H9 (cell line): ENCODE measurements around the gene RPL38. TPM values are rescaled to one million over a fixed set of nuclear protein-coding genes. Genes with fewer than 3 reads are reported as not detected.

Experiments
- DNase-seq: peaks from one replicate; pipeline ENCODE4 v3.0.0-alpha.2; 2017
- H2AFZ ChIP-seq: one replicate; pipeline ENCODE4 v1.6.1; 2013; ENCODE audit warnings: mild to moderate bottlenecking, low read length, control low read depth, moderate library complexity
- H2AK5ac ChIP-seq: 2 replicates; pipeline ENCODE4 v1.6.1; 2013; ENCODE audit warnings: low read length, control low read depth, mixed read lengths; ENCODE audit not compliant: insufficient read length
- H2BK120ac ChIP-seq: one replicate; pipeline ENCODE4 v1.6.1; 2013; ENCODE audit warnings: low read depth, mild to moderate bottlenecking, low read length, control low read depth, inconsistent platforms; ENCODE audit not compliant: poor library complexity, severe bottlenecking
- H2BK12ac ChIP-seq: 2 replicates; pipeline ENCODE4 v1.6.1; 2013; ENCODE audit warnings: low read length, control low read depth, mixed read lengths, low read depth; ENCODE audit not compliant: insufficient read length
- H2BK15ac ChIP-seq: 2 replicates; pipeline ENCODE4 v1.6.1; 2013; ENCODE audit warnings: low read depth, low read length, control low read depth
- H2BK20ac ChIP-seq: one replicate; pipeline ENCODE4 v1.6.1; 2013; ENCODE audit warnings: low read depth, mild to moderate bottlenecking, low read length, control low read depth, inconsistent platforms; ENCODE audit not compliant: poor library complexity, severe bottlenecking
- H2BK5ac ChIP-seq: 2 replicates; pipeline ENCODE4 v1.6.1; 2013; ENCODE audit warnings: low read length, control low read depth, mixed read lengths; ENCODE audit not compliant: insufficient read length
- H3K14ac ChIP-seq: 2 replicates; pipeline ENCODE4 v1.6.1; 2013; ENCODE audit warnings: low read length, control low read depth; ENCODE audit not compliant: insufficient read depth
- H3K18ac ChIP-seq: 2 replicates; pipeline ENCODE4 v1.6.1; 2013; ENCODE audit warnings: low read depth, mild to moderate bottlenecking, mixed read lengths, low read length, control low read depth; ENCODE audit not compliant: insufficient read length
- H3K23ac ChIP-seq: 2 replicates; pipeline ENCODE4 v1.6.1; 2013; ENCODE audit warnings: low read length, control low read depth, mixed read lengths, low read depth; ENCODE audit not compliant: insufficient read length
- H3K23me2 ChIP-seq: 2 replicates; pipeline ENCODE4 v1.6.1; 2013; ENCODE audit warnings: low read depth, mild to moderate bottlenecking, mixed read lengths, low read length, control low read depth; ENCODE audit not compliant: insufficient read length, poor library complexity, severe bottlenecking
- H3K27ac ChIP-seq: 2 replicates; pipeline ENCODE4 v1.5.1; 2013; ENCODE audit warnings: low read length, control low read depth, mixed read lengths, low read depth; ENCODE audit not compliant: insufficient read length
- H3K27me3 ChIP-seq: 2 replicates; pipeline ENCODE4 v1.6.1; 2013; ENCODE audit warnings: low read length, control low read depth, inconsistent platforms; ENCODE audit not compliant: insufficient read depth
- H3K4ac ChIP-seq: 2 replicates; pipeline ENCODE4 v1.6.1; 2013; ENCODE audit warnings: low read depth, mild to moderate bottlenecking, control low read depth, inconsistent platforms, low read length, moderate library complexity
- H3K4me1 ChIP-seq: 2 replicates; pipeline ENCODE4 v1.6.1; 2013; ENCODE audit warnings: low read length, control low read depth, inconsistent platforms; ENCODE audit not compliant: insufficient read depth
- H3K4me2 ChIP-seq: 2 replicates; pipeline ENCODE4 v1.6.1; 2013; ENCODE audit warnings: low read length, control low read depth, mixed read lengths; ENCODE audit not compliant: insufficient read length, insufficient read depth
- H3K56ac ChIP-seq: 2 replicates; pipeline ENCODE4 v1.6.1; 2013; ENCODE audit warnings: low read depth, mild to moderate bottlenecking, mixed read lengths, low read length, control low read depth; ENCODE audit not compliant: insufficient read length
- H3K79me1 ChIP-seq: 2 replicates; pipeline ENCODE4 v1.6.1; 2013; ENCODE audit warnings: low read depth, mild to moderate bottlenecking, moderate library complexity, low read length, control low read depth, inconsistent platforms; ENCODE audit not compliant: insufficient read depth, poor library complexity, severe bottlenecking
- H3K79me2 ChIP-seq: 2 replicates; pipeline ENCODE4 v1.6.1; 2013; ENCODE audit warnings: low read length, control low read depth, inconsistent platforms; ENCODE audit not compliant: insufficient read depth
- H3K9ac ChIP-seq: 2 replicates; pipeline ENCODE4 v1.6.1; 2013; ENCODE audit warnings: low read length, control low read depth, mixed read lengths; ENCODE audit not compliant: insufficient read length; ENCODE audit errors: extremely low read depth
- H3K9me3 ChIP-seq: one replicate; pipeline ENCODE4 v1.6.1; 2013; ENCODE audit warnings: low read depth, low read length, inconsistent platforms; ENCODE audit not compliant: control insufficient read depth
- H3T11ph ChIP-seq: one replicate; pipeline ENCODE4 v1.6.1; 2013; ENCODE audit warnings: mild to moderate bottlenecking, low read length, control low read depth, inconsistent platforms
- H4K20me1 ChIP-seq: one replicate; pipeline ENCODE4 v1.6.1; 2013; ENCODE audit not compliant: control insufficient read depth, insufficient read length, insufficient read depth
- H4K5ac ChIP-seq: 2 replicates; pipeline ENCODE4 v1.6.1; 2013; ENCODE audit warnings: low read depth, mild to moderate bottlenecking, mixed read lengths, low read length, control low read depth; ENCODE audit not compliant: insufficient read length
- H4K8ac ChIP-seq: replicated peaks from 2 replicates; pipeline ENCODE4 v1.6.1; 2013; ENCODE audit warnings: low read length, control low read depth, mixed read lengths, low read depth; ENCODE audit not compliant: insufficient read length
- H4K91ac ChIP-seq: 2 replicates; pipeline ENCODE4 v1.6.1; 2013; ENCODE audit warnings: low read depth, mild to moderate bottlenecking, moderate library complexity, mixed read lengths, low read length, control low read depth; ENCODE audit not compliant: insufficient read length
- H3K27ac Mint-ChIP-seq, 3 experiments: 2 replicates in 2 of 3; 3 replicates in 1 of 3; pipeline ENCODE4 v1.8.0; 2020 to 2021; ENCODE audit warnings: mixed read lengths in 3 of 3, mild to moderate bottlenecking in 1 of 3, moderate library complexity in 1 of 3
- H3K27me3 Mint-ChIP-seq: 2 replicates; pipeline ENCODE4 v1.8.0; 2021; ENCODE audit warnings: low read depth, mild to moderate bottlenecking, moderate library complexity, mixed read lengths
- H3K36me3 Mint-ChIP-seq, 3 experiments: 2 replicates in 2 of 3; 3 replicates in 1 of 3; pipeline ENCODE4 v1.8.0; 2020 to 2021; ENCODE audit warnings: low read depth in 3 of 3, mixed read lengths in 3 of 3; ENCODE audit not compliant: insufficient read depth in 1 of 3
- H3K4me1 Mint-ChIP-seq, 2 experiments: 2 replicates each; pipeline ENCODE4 v1.8.0; 2020; ENCODE audit warnings: mixed read lengths in 2 of 2
- H3K4me3 Mint-ChIP-seq, 2 experiments: 2 replicates in 1 of 2; 3 replicates in 1 of 2; pipeline ENCODE4 v1.8.0; 2020 to 2021; ENCODE audit warnings: mild to moderate bottlenecking in 2 of 2, mixed read lengths in 2 of 2, moderate library complexity in 1 of 2
- H3K9me3 Mint-ChIP-seq, 2 experiments: 2 replicates in 1 of 2; 3 replicates in 1 of 2; pipeline ENCODE4 v1.8.0; 2020; ENCODE audit warnings: mild to moderate bottlenecking in 2 of 2, mixed read lengths in 2 of 2, moderate library complexity in 1 of 2
- WGBS: extraction: QIAGEN DNeasy Blood & Tissue Kit; methylation state at CpG from one replicate; pipeline ENCODE4 v1.1.7; 2013; ENCODE audit warnings: missing lambda C conversion rate, low lambda C conversion rate, mixed read lengths; ENCODE audit not compliant: insufficient read length; ENCODE audit errors: extremely low coverage; 5-methylcytosine and 5-hydroxymethylcytosine counted together
- total RNA-seq: library from RNA; stranded (reverse); gene quantifications from 2 replicates; pipeline ENCODE4 v1.2.1, GENCODE V29; 2021
- TF ChIP-seq, protein P1 (sequence below): fragments of 200-600 bp; sonication (generic); conservative IDR thresholded peaks from 3 replicates; pipeline ENCODE4 v1.8.0; 2021; ENCODE audit warnings: antibody characterized with exemption, mild to moderate bottlenecking

The RPL38 gene
- total RNA-seq, 1 experiment from 2014 or later: 1,358 TPM

GRCh38 chr17:74240618-74241205 is 37.2 kb downstream of the RPL38 start:
- Histone ChIP-seq H3K4me1 (peaks cover 2% of the 10 kb centered on the region), H3K4me2 (no peak overlapping the region), H2BK20ac (no peak overlapping the region), H4K8ac (no peak overlapping the region), H2BK120ac (no peak overlapping the region), H3K18ac (no peak overlapping the region), H3T11ph (no peak overlapping the region), H2BK12ac (no peak overlapping the region), H2AFZ (no peak overlapping the region), H3K4ac (no peak overlapping the region), H3K27me3 (no peaks in the 10 kb centered on the region), H3K79me2 (no peaks in the 10 kb centered on the region), H3K9me3 (no peaks in the 10 kb centered on the region), H3K23me2 (peaks cover 4% of the 10 kb centered on the region), H3K14ac (no peak overlapping the region), H2AK5ac (no peak overlapping the region), H2BK5ac (no peak overlapping the region), H3K56ac (no peak overlapping the region), H3K27ac (no peak overlapping the region), H4K91ac (no peak overlapping the region), H4K5ac (no peak overlapping the region), H3K9ac (no peak overlapping the region), H3K23ac (no peak overlapping the region), H2BK15ac (no peak overlapping the region), H3K79me1 (no peaks in the 10 kb centered on the region), H4K20me1 (no peaks in the 10 kb centered on the region)
- Mint-ChIP-seq H3K36me3 (no peaks in the 10 kb centered on the region; a peak in 2 of 7 replicates), H3K27ac (no peak overlapping the region), H3K27me3 (peaks cover 17% of the 10 kb centered on the region), H3K4me3 (no peak overlapping the region), H3K4me1 (peaks cover 31 to 47% of the 10 kb centered on the region in 2 experiments), H3K9me3 (no peaks in the 10 kb centered on the region)
- DNase-seq: no peak
- no CpG with 5 or more reads among the region's 11 CpGs for WGBS
- TF ChIP-seq, protein P1, sequence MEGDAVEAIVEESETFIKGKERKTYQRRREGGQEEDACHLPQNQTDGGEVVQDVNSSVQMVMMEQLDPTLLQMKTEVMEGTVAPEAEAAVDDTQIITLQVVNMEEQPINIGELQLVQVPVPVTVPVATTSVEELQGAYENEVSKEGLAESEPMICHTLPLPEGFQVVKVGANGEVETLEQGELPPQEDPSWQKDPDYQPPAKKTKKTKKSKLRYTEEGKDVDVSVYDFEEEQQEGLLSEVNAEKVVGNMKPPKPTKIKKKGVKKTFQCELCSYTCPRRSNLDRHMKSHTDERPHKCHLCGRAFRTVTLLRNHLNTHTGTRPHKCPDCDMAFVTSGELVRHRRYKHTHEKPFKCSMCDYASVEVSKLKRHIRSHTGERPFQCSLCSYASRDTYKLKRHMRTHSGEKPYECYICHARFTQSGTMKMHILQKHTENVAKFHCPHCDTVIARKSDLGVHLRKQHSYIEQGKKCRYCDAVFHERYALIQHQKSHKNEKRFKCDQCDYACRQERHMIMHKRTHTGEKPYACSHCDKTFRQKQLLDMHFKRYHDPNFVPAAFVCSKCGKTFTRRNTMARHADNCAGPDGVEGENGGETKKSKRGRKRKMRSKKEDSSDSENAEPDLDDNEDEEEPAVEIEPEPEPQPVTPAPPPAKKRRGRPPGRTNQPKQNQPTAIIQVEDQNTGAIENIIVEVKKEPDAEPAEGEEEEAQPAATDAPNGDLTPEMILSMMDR: no peak
